Esophagus muscularis mucosa (tissue), 4 donors: ENCODE measurements around the gene MAP3K2. TPM values are rescaled to one million over a fixed set of nuclear protein-coding genes. Genes with fewer than 3 reads are reported as not detected.

ENCODE experiments used
- DNase-seq: peaks from one replicate; pipeline ENCODE4 v3.0.0-alpha.2; 2017; ENCODE audit errors: extremely low spot score
- H3K27ac ChIP-seq, 4 donors: fragments of 200-600 bp; sonication (generic); replicated peaks in 1 of 4; 1 replicate in 3 of 4; 2 replicates in 1 of 4; pipeline ENCODE4 v1.5.1; 2016 to 2019; ENCODE audit warnings: mild to moderate bottlenecking in 1 of 4
- H3K27me3 ChIP-seq, 4 donors: fragments of 200-600 bp; sonication (generic); one replicate each; pipeline versions ENCODE4 v1.5.1 to v1.6.0; 2016 to 2019
- H3K36me3 ChIP-seq, 4 donors: fragments of 200-600 bp; sonication (generic); one replicate each; pipeline ENCODE4 v1.5.1; 2016 to 2019
- H3K4me1 ChIP-seq, 4 donors: fragments of 200-600 bp; sonication (generic); one replicate each; pipeline ENCODE4 v1.5.1; 2016 to 2019
- H3K4me3 ChIP-seq, 4 donors: fragments of 200-600 bp; sonication (generic); 1 replicate in 2 of 4; 2 replicates in 2 of 4; pipeline ENCODE4 v1.5.1; 2016 to 2019; ENCODE audit warnings: mild to moderate bottlenecking in 4 of 4, moderate library complexity in 1 of 4
- H3K9me3 ChIP-seq, 4 donors: fragments of 200-600 bp; sonication (generic); 1 replicate in 3 of 4; 2 replicates in 1 of 4; pipeline ENCODE4 v1.5.1; 2016 to 2019
- CTCF ChIP-seq, 3 experiments: fragments of 200-600 bp in 2 of 3; fragments of 450-650 bp in 1 of 3; sonication (generic) in 2 of 3; IDR thresholded peaks; one replicate each; pipeline ENCODE4 v1.5.1; 2017 to 2019; ENCODE audit warnings: antibody characterized with exemption in 3 of 3, mild to moderate bottlenecking in 2 of 3, moderate library complexity in 1 of 3
- EP300 ChIP-seq: sonication (generic); formaldehyde crosslinking; IDR thresholded peaks from one replicate; pipeline ENCODE4 v1.6.1; 2017; ENCODE audit warnings: antibody characterized with exemption
- POLR2A ChIP-seq: fragments of 450-650 bp; IDR thresholded peaks from one replicate; pipeline ENCODE4 v1.6.1; 2017; ENCODE audit warnings: antibody characterized with exemption, moderate library complexity, mild to moderate bottlenecking, low read depth
- POLR2AphosphoS5 ChIP-seq, 2 donors: sonication (generic); formaldehyde crosslinking; IDR thresholded peaks; one replicate each; pipeline ENCODE4 v1.6.1; 2017; ENCODE audit warnings: antibody characterized with exemption in 2 of 2
- WGBS: methylation state at CpG from one replicate; pipeline ENCODE4 v1.1.5; 2018; 5-methylcytosine and 5-hydroxymethylcytosine counted together
- intact Hi-C: fragments of 100-400 bp; cut with DNase I; formaldehyde crosslinking; loops from one replicate; pipeline ENCODE4 v1.15.1; 2023
- small RNA-seq, 3 donors: library from RNA; depleted of rRNA; stranded (forward); fragments of <200 nt; gene quantifications; one replicate each; pipeline ENCODE3, GENCODE V24; 2016
- total RNA-seq, 4 donors: library from RNA; depleted of rRNA; stranded (reverse); fragments of >200 nt; gene quantifications; one replicate each; pipeline versions ENCODE4 v1.1.0 to v1.2.1, GENCODE V29; 2016

MAP3K2 gene
- total RNA-seq, 4 donors from 2014 or later = 51.4 to 68.6 (median 66.2) TPM

DNA sequence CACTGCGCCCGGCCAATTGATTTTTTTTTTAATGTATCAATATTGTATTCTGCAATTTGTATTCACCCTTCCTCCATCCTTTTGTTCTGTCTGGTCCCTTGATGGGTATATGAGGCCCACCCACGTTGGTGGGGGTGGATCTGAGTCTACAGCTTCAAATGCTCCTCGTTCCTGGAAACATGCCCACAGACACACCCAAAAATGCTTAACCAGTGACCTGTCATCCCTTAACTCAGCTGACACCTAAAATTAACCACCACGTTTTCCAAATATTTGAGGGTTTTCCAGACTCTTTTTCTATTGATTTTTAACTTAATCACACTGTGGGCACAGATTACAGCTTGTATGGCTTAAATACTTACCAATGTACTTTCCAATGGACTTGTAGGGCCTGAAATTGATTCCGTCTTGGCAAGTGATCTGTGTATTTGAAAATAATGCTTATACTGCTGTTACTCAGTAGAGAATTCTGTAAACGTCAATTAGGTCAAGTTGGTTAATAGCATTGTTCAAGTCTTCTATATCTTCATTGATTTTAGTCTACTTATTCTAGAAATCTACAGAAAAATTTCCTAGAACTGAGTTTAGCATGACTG is 133.3 kb downstream of the MAP3K2 start:
- DNase-seq = no peak
- intact Hi-C loops = no loop called here
- TF ChIP-seq POLR2AphosphoS5 (IDR thresholded peaks at IDR 0.05) = no peak
- TF ChIP-seq CTCF (IDR thresholded peaks at IDR 0.05) = no peak
- TF ChIP-seq POLR2A = no peak
- TF ChIP-seq EP300 = no peak

More for the DNA sequence above, 133.3 kb downstream of the MAP3K2 start:
- Histone ChIP-seq H3K4me3 (no peak overlapping the region), H3K36me3 (peaks cover 27 to 34% (median 32%) of the 10 kb centered on the region in 4 donors), H3K27me3 (no peaks in the 10 kb centered on the region), H3K4me1 (no peaks in the 10 kb centered on the region), H3K9me3 (no peaks in the 10 kb centered on the region), H3K27ac (no peak overlapping the region)
- 77% methylated on average over 7 of the region's 7 CpGs for WGBS

Small RNAs within 50 kb of the gene (small RNA-seq; reads per million reads assigned to genes)
- gene MIR4783 = 0 reads per million in 3 donors
- 0 reads per million in 3 donors for gene RNU6-1147P

Other genes with a start within 250 kb of the MAP3K2 start
- gene CYP27C1, start 167.7 kb downstream of the MAP3K2 start, total RNA-seq = under 1 TPM in 2 of 4 donors, not detected in 2; under 0.01 to 0.26 TPM
- gene ERCC3, start 93.8 kb downstream of the MAP3K2 start, total RNA-seq = 10 to 100 TPM; 24.4 to 37.1 (median 35.3) TPM
- not detected for gene PROC, start 30.5 kb upstream of the MAP3K2 start, total RNA-seq
- gene IWS1, start 138.5 kb upstream of the MAP3K2 start, total RNA-seq = 10 to 100 TPM; 32.6 to 38.1 (median 34.7) TPM
- under 1 TPM in 3 of 4 donors, not detected in 1; 0.19 to 0.98 (median 0.33) TPM for gene MYO7B, start 147.7 kb upstream of the MAP3K2 start, total RNA-seq